SK-N-SH (cell line): ENCODE results near the gene CHST12.
"Not testable (repeated sequence)": the region's sequence is repeated elsewhere in the genome, so short reads cannot be mapped to it uniquely, and the experiment has no call there.

ENCODE experiments used
- CHD2 ChIP-seq: fragments of 150-350 bp; IDR thresholded peaks from 2 replicates; pipeline ENCODE4 v1.6.1; 2018; ENCODE audit warnings: low read length; ENCODE audit not compliant: partially characterized antibody
- CTCF ChIP-seq: fragments of 200-600 bp; sonication (generic); IDR thresholded peaks from 2 replicates; pipeline ENCODE4 v1.6.1; 2017; ENCODE audit warnings: antibody characterized with exemption, mild to moderate bottlenecking, moderate library complexity
- EZH2phosphoT487 ChIP-seq: fragments of 200-600 bp; sonication (generic); IDR thresholded peaks from 2 replicates; pipeline ENCODE4 v1.6.1; 2017; ENCODE audit warnings: low read depth, mixed run types, mild to moderate bottlenecking, antibody characterized with exemption, moderate library complexity, borderline replicate concordance
- GABPA ChIP-seq: IDR thresholded peaks from 2 replicates; pipeline ENCODE4 v1.4.0; 2012; ENCODE audit warnings: low read depth, mild to moderate bottlenecking
- MEF2A ChIP-seq: IDR thresholded peaks from 2 replicates; pipeline ENCODE4 v1.4.0; 2012; ENCODE audit warnings: low read depth, borderline replicate concordance
- POLR2AphosphoS5 ChIP-seq: IDR thresholded peaks from 2 replicates; pipeline ENCODE4 v1.6.1; 2012; ENCODE audit warnings: low read depth, low read length
- RFX5 ChIP-seq: IDR thresholded peaks from 2 replicates; pipeline ENCODE4 v1.6.1; 2012; ENCODE audit warnings: mild to moderate bottlenecking, improper control_type of control experiment, low read length
- RXRA ChIP-seq: IDR thresholded peaks from 2 replicates; pipeline ENCODE4 v1.4.0; 2012; ENCODE audit warnings: low read depth, mild to moderate bottlenecking, borderline replicate concordance
- SMC3 ChIP-seq: IDR thresholded peaks from 2 replicates; pipeline ENCODE4 v1.6.1; 2012; ENCODE audit warnings: low read depth, low read length, improper control_type of control experiment
- USF1 ChIP-seq: IDR thresholded peaks from 2 replicates; pipeline ENCODE4 v1.4.0; 2012; ENCODE audit warnings: low read depth, borderline replicate concordance
- TF ChIP-seq, protein P1 (sequence below): IDR thresholded peaks from 2 replicates; pipeline ENCODE4 v1.6.1; 2012; ENCODE audit warnings: mild to moderate bottlenecking, low read depth, low read length, moderate library complexity
- TF ChIP-seq, protein P2 (sequence below): fragments of 150-350 bp; IDR thresholded peaks from 2 replicates; pipeline ENCODE4 v1.6.1; 2016; ENCODE audit warnings: mild to moderate bottlenecking, low read depth, low read length
- TF ChIP-seq, protein P3 (sequence below): fragments of 150-350 bp; IDR thresholded peaks from 2 replicates; pipeline ENCODE4 v1.6.1; 2017; ENCODE audit warnings: antibody characterized with exemption, low read length, low read depth, borderline replicate concordance

DNA sequence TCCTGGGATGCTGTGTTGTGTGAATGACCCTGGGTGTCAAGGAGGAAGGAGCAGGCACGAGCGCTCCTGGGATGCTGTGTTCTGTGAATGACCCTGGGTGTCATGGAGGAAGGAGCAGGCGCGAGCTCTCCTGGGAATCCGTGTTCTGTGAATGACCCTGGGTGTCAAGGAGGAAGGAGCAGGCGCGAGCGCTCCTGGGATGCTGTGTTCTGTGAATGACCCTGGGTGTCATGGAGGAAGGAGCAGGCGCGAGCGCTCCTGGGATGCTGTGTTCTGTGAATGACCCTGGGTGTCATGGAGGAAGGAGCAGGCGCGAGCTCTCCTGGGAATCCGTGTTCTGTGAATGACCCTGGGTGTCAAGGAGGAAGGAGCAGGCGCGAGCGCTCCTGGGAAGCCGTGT is 25.9 kb upstream of the CHST12 start:
- TF ChIP-seq MEF2A, EZH2phosphoT487, RFX5, CTCF, CHD2, RXRA, POLR2AphosphoS5, SMC3, GABPA, USF1: not testable (repeated sequence)
- TF ChIP-seq, protein P1, sequence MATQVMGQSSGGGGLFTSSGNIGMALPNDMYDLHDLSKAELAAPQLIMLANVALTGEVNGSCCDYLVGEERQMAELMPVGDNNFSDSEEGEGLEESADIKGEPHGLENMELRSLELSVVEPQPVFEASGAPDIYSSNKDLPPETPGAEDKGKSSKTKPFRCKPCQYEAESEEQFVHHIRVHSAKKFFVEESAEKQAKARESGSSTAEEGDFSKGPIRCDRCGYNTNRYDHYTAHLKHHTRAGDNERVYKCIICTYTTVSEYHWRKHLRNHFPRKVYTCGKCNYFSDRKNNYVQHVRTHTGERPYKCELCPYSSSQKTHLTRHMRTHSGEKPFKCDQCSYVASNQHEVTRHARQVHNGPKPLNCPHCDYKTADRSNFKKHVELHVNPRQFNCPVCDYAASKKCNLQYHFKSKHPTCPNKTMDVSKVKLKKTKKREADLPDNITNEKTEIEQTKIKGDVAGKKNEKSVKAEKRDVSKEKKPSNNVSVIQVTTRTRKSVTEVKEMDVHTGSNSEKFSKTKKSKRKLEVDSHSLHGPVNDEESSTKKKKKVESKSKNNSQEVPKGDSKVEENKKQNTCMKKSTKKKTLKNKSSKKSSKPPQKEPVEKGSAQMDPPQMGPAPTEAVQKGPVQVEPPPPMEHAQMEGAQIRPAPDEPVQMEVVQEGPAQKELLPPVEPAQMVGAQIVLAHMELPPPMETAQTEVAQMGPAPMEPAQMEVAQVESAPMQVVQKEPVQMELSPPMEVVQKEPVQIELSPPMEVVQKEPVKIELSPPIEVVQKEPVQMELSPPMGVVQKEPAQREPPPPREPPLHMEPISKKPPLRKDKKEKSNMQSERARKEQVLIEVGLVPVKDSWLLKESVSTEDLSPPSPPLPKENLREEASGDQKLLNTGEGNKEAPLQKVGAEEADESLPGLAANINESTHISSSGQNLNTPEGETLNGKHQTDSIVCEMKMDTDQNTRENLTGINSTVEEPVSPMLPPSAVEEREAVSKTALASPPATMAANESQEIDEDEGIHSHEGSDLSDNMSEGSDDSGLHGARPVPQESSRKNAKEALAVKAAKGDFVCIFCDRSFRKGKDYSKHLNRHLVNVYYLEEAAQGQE: not testable (repeated sequence)
- TF ChIP-seq, protein P2, sequence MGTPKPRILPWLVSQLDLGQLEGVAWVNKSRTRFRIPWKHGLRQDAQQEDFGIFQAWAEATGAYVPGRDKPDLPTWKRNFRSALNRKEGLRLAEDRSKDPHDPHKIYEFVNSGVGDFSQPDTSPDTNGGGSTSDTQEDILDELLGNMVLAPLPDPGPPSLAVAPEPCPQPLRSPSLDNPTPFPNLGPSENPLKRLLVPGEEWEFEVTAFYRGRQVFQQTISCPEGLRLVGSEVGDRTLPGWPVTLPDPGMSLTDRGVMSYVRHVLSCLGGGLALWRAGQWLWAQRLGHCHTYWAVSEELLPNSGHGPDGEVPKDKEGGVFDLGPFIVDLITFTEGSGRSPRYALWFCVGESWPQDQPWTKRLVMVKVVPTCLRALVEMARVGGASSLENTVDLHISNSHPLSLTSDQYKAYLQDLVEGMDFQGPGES: not testable (repeated sequence)
- TF ChIP-seq, protein P3, sequence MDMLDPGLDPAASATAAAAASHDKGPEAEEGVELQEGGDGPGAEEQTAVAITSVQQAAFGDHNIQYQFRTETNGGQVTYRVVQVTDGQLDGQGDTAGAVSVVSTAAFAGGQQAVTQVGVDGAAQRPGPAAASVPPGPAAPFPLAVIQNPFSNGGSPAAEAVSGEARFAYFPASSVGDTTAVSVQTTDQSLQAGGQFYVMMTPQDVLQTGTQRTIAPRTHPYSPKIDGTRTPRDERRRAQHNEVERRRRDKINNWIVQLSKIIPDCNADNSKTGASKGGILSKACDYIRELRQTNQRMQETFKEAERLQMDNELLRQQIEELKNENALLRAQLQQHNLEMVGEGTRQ: not testable (repeated sequence)
